Pancreas (tissue), 10 donors: ENCODE results near the gene NOS1. TPM values are rescaled to one million over a fixed set of nuclear protein-coding genes. Genes with fewer than 3 reads are reported as not detected.
"Not testable (repeated sequence)": the region's sequence is repeated elsewhere in the genome, so short reads cannot be mapped to it uniquely, and the experiment has no call there.

ENCODE experiments used
- ATAC-seq, 4 donors: fragments of 200-7000 bp; cut with Tn5 transposase; one replicate each; pipeline versions ENCODE4 v1.8.0 to v1.9.1; 2020; ENCODE audit warnings: mild to moderate bottlenecking in 4 of 4, moderate library complexity in 4 of 4
- DNase-seq, 6 donors: peaks; one replicate each; pipeline ENCODE4 v3.0.0-alpha.2; 2020
- FAIRE-seq: peaks from 2 replicates; lab custom pipeline; 2012; peaks lifted over from hg19 to GRCh38; lab: Jason Lieb, UNC
- H3K27ac ChIP-seq, 4 donors: fragments of 200-600 bp; sonication (generic); 1 replicate in 3 of 4; 2 replicates in 1 of 4; pipeline versions ENCODE4 v1.5.0 to v1.8.0; 2020
- H3K27me3 ChIP-seq, 4 donors: fragments of 200-600 bp; one replicate each; pipeline ENCODE4 v1.8.0; 2021
- H3K36me3 ChIP-seq, 3 donors: fragments of 200-600 bp; sonication (generic) in 1 of 3; one replicate each; pipeline versions ENCODE4 v1.5.0 to v1.8.0; 2020 to 2021
- H3K4me1 ChIP-seq, 3 donors: fragments of 200-600 bp; one replicate each; pipeline ENCODE4 v1.8.0; 2021
- H3K4me3 ChIP-seq, 4 donors: fragments of 200-600 bp; sonication (generic) in 2 of 4; one replicate each; pipeline versions ENCODE4 v1.5.0 to v1.8.0; 2020 to 2021
- H3K9me3 ChIP-seq, 4 donors: fragments of 200-600 bp; one replicate each; pipeline ENCODE4 v1.8.0; 2021
- WGBS, 2 donors: extraction: QIAGEN DNeasy Blood & Tissue Kit; methylation state at CpG; one replicate each; pipeline ENCODE4 v1.1.7; 2013; 5-methylcytosine and 5-hydroxymethylcytosine counted together
- intact Hi-C, 3 donors: fragments of 100-400 bp; cut with DNase I; formaldehyde crosslinking; loops; one replicate each; pipeline versions ENCODE4 v1.11.1 to v1.14.2; 2022
- polyA plus RNA-seq, 2 donors: library from polyadenylated mRNA; stranded (reverse); fragments of 200-250 nt; gene quantifications; one replicate each; pipeline ENCODE4 v1.2.3, GENCODE V29; 2013
- total RNA-seq, 6 donors: library from RNA; stranded (reverse); fragmentation: NEBNext Ultra II Directional in 4 of 6; extraction: Animal tissue kit (Norgen Biotek cat#: 25700) in 4 of 6; gene quantifications; one replicate each; pipeline versions ENCODE4 v1.2.1 to v1.2.4, GENCODE V29; 2021 to 2023
- TF ChIP-seq, protein P1 (sequence below), 4 donors: fragments of 200-600 bp; sonication (generic) in 3 of 4; IDR thresholded peaks; one replicate each; pipeline versions ENCODE4 v1.5.0 to v1.8.0; 2021; ENCODE audit warnings: antibody characterized with exemption in 4 of 4
- donor health status: healthy with polysubstance abuse.
- donor health status: DM: no; HTN: no; CAD: no; lungs with moderate emphysema.
- donor health status: DM: no; HTN: no; CAD: no.
- donor health status: control.
- donor health status: control.
- donor health status: Bipolar disorder and iron deficiency.
- donor health status: DM: yes; HTN: yes; CAD: no.
- donor health status: DM: no; HTN: no; CAD: no.
- donor health status: DM: no; HTN: no; CAD: no.
- donor health status: DM: yes; HTN: yes; CAD: no.

The NOS1 gene
- total and polyA plus RNA-seq, 8 donors: 0.14 to 2.0 (median 0.91) TPM

GRCh38 chr12:117208811-117209455 lies 152.5 kb downstream of the NOS1 start:
- intact Hi-C loops: no loop called here
- no peaks in the 10 kb centered on the region for H3K27me3 ChIP-seq
- no peak for FAIRE-seq
- TF ChIP-seq, protein P1, sequence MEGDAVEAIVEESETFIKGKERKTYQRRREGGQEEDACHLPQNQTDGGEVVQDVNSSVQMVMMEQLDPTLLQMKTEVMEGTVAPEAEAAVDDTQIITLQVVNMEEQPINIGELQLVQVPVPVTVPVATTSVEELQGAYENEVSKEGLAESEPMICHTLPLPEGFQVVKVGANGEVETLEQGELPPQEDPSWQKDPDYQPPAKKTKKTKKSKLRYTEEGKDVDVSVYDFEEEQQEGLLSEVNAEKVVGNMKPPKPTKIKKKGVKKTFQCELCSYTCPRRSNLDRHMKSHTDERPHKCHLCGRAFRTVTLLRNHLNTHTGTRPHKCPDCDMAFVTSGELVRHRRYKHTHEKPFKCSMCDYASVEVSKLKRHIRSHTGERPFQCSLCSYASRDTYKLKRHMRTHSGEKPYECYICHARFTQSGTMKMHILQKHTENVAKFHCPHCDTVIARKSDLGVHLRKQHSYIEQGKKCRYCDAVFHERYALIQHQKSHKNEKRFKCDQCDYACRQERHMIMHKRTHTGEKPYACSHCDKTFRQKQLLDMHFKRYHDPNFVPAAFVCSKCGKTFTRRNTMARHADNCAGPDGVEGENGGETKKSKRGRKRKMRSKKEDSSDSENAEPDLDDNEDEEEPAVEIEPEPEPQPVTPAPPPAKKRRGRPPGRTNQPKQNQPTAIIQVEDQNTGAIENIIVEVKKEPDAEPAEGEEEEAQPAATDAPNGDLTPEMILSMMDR (IDR thresholded peaks at IDR 0.05): no peak
- DNase-seq: no peak
- H3K4me3 ChIP-seq: no peak overlapping the region
- ATAC-seq: no peak
- H3K4me1 ChIP-seq: no peaks in the 10 kb centered on the region
- no peaks in the 10 kb centered on the region for H3K9me3 ChIP-seq
- 86 to 91% methylated on average over 13 of the region's 13 CpGs for WGBS, 2 donors
- H3K36me3 ChIP-seq: no peaks in the 10 kb centered on the region
- H3K27ac ChIP-seq: no peak overlapping the region

DNA sequence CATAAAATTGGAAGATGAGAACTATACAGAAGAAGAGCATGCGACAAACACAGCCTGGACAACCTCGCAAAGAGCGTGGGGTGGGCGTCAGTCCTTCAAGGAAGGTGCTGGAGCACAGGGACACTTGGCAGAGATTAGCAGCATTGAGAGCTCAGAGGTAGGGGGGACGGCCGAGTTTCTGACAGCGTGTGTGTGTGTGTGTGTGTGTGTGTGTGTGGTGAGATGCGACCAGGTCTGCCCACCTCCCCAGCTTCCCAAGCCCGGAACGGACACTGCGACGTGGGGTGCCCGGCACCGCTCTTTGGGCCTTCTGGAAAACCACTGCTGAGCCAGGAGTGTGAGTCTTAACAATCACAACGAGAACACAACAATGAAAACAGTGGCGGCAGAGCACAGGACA lies 153.2 kb downstream of the NOS1 start:
- DNase-seq (no peak), FAIRE-seq (no peak), ATAC-seq (no peak)
- no peak overlapping the region for H3K4me3 ChIP-seq
- H3K27me3 ChIP-seq: no peaks in the 10 kb centered on the region
- no peaks in the 10 kb centered on the region for H3K36me3 ChIP-seq
- TF ChIP-seq, protein P1 (IDR thresholded peaks at IDR 0.05): no peak
- no peaks in the 10 kb centered on the region for H3K4me1 ChIP-seq
- no peak overlapping the region for H3K27ac ChIP-seq
- H3K9me3 ChIP-seq: no peaks in the 10 kb centered on the region
- intact Hi-C loops: no loop called here
- 83 to 84% methylated on average over 16 of the region's 16 CpGs for WGBS, 2 donors

DNA sequence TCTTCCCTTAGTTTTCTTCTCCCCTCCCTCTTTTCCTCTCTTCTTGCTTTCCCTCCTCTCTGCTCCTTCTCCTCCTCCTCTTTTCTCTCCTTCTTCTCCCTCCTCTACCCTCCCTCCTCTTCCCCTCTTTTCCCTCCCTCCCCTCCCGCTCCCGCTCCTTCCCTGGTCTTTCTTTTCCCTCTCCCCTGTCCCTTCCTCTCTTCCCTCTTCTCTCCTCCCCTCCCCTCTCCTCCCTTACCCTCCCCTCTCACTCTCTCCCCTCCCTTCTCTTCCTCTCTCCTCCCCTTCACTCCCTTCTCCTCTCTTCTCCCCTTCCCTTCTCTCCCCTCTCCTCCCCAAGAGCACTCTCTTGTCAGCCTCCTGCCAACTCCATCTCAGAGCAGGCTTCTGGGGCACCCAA lies 153.8 kb downstream of the NOS1 start:
- no peak for FAIRE-seq

GRCh38 chr12:117202556-117202955 lies 158.9 kb downstream of the NOS1 start:
- Histone ChIP-seq H3K4me3 (no peak overlapping the region), H3K36me3 (no peaks in the 10 kb centered on the region), H3K4me1 (no peaks in the 10 kb centered on the region), H3K27ac (no peak overlapping the region), H3K9me3 (no peaks in the 10 kb centered on the region), H3K27me3 (no peaks in the 10 kb centered on the region)
- intact Hi-C loops: no loop called here
- TF ChIP-seq, protein P1 (IDR thresholded peaks at IDR 0.05): no peak
- 70 to 73% methylated on average over 9 of the region's 9 CpGs for WGBS, 2 donors
- DNase-seq (peak in 1 of 6 donors; percentile 4), ATAC-seq (no peak), FAIRE-seq (no peak)

More for the DNA sequence above, 153.8 kb downstream of the NOS1 start:
- intact Hi-C loops: no loop called here
- WGBS, 2 donors: 88 to 89% methylated on average over 2 of the region's 2 CpGs
- Histone ChIP-seq H3K27me3 (no peaks in the 10 kb centered on the region), H3K27ac (no peak overlapping the region), H3K4me3 (no peak overlapping the region), H3K36me3 (no peaks in the 10 kb centered on the region), H3K4me1 (no peaks in the 10 kb centered on the region), H3K9me3 (no peaks in the 10 kb centered on the region)
- ATAC-seq: no peak
- DNase-seq: no peak
- TF ChIP-seq, protein P1 (IDR thresholded peaks at IDR 0.05): no peak

- Histone ChIP-seq H3K4me1 (no peaks in the 10 kb centered on the region), H3K4me3 (no peak overlapping the region), H3K27me3 (no peaks in the 10 kb centered on the region), H3K9me3 (no peaks in the 10 kb centered on the region), H3K27ac (no peak overlapping the region), H3K36me3 (no peaks in the 10 kb centered on the region)
- DNase-seq (peak in 1 of 6 donors; percentile 1), ATAC-seq (no peak), FAIRE-seq (no peak)
- 94 to 97% methylated on average over 9 of the region's 9 CpGs for WGBS, 2 donors
- TF ChIP-seq, protein P1 (IDR thresholded peaks at IDR 0.05): no peak
- intact Hi-C loops: no loop called here
Observed at GRCh38 chr12:117202033-117202432, 159.4 kb downstream of the NOS1 start.

GRCh38 chr12:117199956-117200744 lies 161.3 kb downstream of the NOS1 start:
- H3K4me1 ChIP-seq, ATAC-seq, H3K9me3 ChIP-seq, H3K4me3 ChIP-seq, H3K27me3 ChIP-seq, H3K27ac ChIP-seq, intact Hi-C loops, FAIRE-seq, H3K36me3 ChIP-seq: not testable (repeated sequence)
- WGBS, 2 donors: 91 to 97% methylated on average over 8 of the region's 8 CpGs
- DNase-seq: peak in 1 of 6 donors; percentile 11

DNA sequence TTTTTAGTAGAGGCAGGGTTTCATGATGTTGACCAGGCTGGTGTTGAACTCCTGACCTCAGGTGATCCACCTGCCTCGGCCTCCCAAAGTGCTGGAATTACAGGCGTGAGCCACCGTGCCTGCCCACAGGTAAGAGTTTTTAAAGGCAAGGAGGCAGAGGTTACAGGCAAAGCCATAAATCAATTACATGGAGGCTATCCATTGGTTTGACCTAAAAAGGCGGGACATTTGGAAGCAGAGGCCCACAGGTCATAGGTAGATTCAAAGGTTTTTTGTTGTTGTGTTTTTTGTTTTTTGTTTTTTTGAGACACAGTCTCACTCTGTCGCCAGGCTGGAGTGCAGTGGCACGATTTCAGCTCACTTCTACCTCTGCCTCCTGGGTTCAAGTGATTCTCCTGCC lies 165.1 kb downstream of the NOS1 start:
- H3K27me3 ChIP-seq, H3K4me1 ChIP-seq, H3K36me3 ChIP-seq, H3K4me3 ChIP-seq, H3K27ac ChIP-seq, H3K9me3 ChIP-seq, ATAC-seq, intact Hi-C loops, FAIRE-seq: not testable (repeated sequence)
- WGBS, 2 donors: 90 to 94% methylated on average over 6 of the region's 6 CpGs
- DNase-seq: peak in 1 of 6 donors; percentile 12
